GM10248 (cell line): ENCODE data around the gene RNF215.

ENCODE experiments used
- CTCF ChIA-PET: fragments of 300-600 bp; sonication (Branson Sonifier 250); formaldehyde crosslinking; extraction: SDS; loops from one replicate; lab custom pipeline; 2021; ENCODE audit warnings: antibody characterized with exemption; lab: Yijun Ruan, JAX
- POLR2A ChIA-PET: fragments of 350-650 bp; sonication (Branson Sonifier 250); formaldehyde crosslinking; extraction: SDS; loops from one replicate; lab custom pipeline; 2020; ENCODE audit warnings: antibody characterized with exemption; lab: Yijun Ruan, JAX
- DNase-seq: peaks from one replicate; pipeline ENCODE4 v3.0.0; 2012; ENCODE audit errors: extremely low spot score
- CTCF ChIP-seq: IDR thresholded peaks from 2 replicates; pipeline ENCODE4 v1.5.1; 2012; ENCODE audit warnings: mild to moderate bottlenecking, low read depth; ENCODE audit errors: extremely low read depth, missing control alignments, control extremely low read depth

RNF215 gene

GRCh38 chr22:30383061-30383460, 4.2 kb downstream of the RNF215 start:
- ChIA-PET POLR2A (interaction anchor here (1.2 kb wide), 1 partner anchor 31 kb away, joined by 5 read pairs; no protein-coding TSS in a partner anchor), CTCF (interaction anchor here (0.8 to 14.0 kb wide), 4 partner anchors 8 to 97 kb away, joined by 3 to 307 read pairs (median 6); partner anchors contain the start of gene CASTOR1)
- DNase-seq, result no peak
- no peak for TF ChIP-seq CTCF

- ChIA-PET POLR2A (interaction anchor here (1.2 kb wide), 1 partner anchor 31 kb away, joined by 5 read pairs; no protein-coding TSS in a partner anchor), CTCF (interaction anchor here (0.8 to 14.0 kb wide), 3 partner anchors 8 to 96 kb away, joined by 3 to 307 read pairs (median 3); partner anchors contain the start of gene CASTOR1)
Measured at GRCh38 chr22:30382340-30382739, 4.9 kb downstream of the RNF215 start.

GRCh38 chr22:30381264-30381663, 5.9 kb downstream of the RNF215 start:
- DNase-seq, result no peak
- TF ChIP-seq CTCF, result no peak
- CTCF ChIA-PET, result interaction anchor here (0.8 to 14.0 kb wide), 5 partner anchors 10 to 105 kb away, joined by 3 to 307 read pairs (median 4); partner anchors contain the start of gene CASTOR1
- POLR2A ChIA-PET, result no interaction called here

More at GRCh38 chr22:30382340-30382739, 4.9 kb downstream of the RNF215 start:
- DNase-seq, result no peak
- no peak for TF ChIP-seq CTCF

GRCh38 chr22:30380011-30380410, 7.2 kb downstream of the RNF215 start:
- no peak for DNase-seq
- no peak for TF ChIP-seq CTCF
- ChIA-PET POLR2A (no interaction called here), CTCF (interaction anchor here (1.6 to 14.0 kb wide), 3 partner anchors 11 to 106 kb away, joined by 4 to 307 read pairs (median 5); partner anchors contain the start of gene CASTOR1)

- TF ChIP-seq CTCF, result no peak
- POLR2A ChIA-PET, result no interaction called here
- CTCF ChIA-PET, result interaction anchor here (2.2 to 6.2 kb wide), 3 partner anchors 9 to 87 kb away, joined by 8 to 35 read pairs (median 19); partner anchors contain the start of genes CASTOR1 and RNF215
- DNase-seq, result no peak
Measured at GRCh38 chr22:30375312-30375849, 11.8 kb downstream of the RNF215 start.

GRCh38 chr22:30373331-30374325, 13.6 kb downstream of the RNF215 start:
- CTCF ChIA-PET, result interaction anchor here (0.8 to 6.2 kb wide), 4 partner anchors 10 to 85 kb away, joined by 5 to 35 read pairs (median 14); partner anchors contain the start of genes CASTOR1 and RNF215
- DNase-seq, result no peak
- no peak for TF ChIP-seq CTCF
- POLR2A ChIA-PET, result no interaction called here
